ENCODE results near the gene PRG3.

Gene PRG3

DNA sequence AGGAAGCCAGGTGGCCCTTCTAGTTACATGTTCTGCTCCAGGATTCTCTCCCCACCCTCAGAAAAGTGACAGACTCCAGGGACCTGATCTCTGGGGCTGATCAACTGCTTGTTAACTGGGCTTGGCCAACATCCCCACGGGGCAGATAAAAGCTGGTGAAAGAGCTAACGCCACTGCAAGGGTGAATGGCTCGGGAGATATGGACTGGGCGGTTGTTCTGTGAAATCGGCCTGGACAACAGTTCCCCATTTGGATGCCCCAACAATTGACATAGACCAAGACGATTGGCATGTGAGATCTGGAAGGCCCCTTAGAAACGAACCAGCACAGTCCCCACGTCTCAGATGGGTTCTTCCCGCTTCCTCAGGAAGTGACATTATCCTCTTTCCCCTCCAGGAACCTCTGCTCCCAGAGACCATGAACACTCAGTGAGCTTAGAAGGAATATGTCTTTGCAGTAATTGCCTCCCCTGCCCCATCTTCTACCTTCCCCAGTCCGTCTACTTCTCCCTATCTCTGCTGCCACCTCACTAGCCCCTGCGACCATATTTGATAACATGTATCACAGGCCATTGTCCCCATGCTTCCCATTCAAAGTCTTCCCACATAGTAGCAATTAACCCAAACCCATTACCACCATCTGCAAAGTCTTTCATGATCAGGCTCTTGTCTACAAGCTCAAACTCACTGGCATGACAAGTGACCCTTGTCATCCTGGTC lies 15.1 kb upstream of the PRG3 start:
- no peak overlapping the region for H3K4me3 ChIP-seq (replicated peaks; ENCODE audit: low read depth, low read length)
- TF ChIP-seq, protein P1, sequence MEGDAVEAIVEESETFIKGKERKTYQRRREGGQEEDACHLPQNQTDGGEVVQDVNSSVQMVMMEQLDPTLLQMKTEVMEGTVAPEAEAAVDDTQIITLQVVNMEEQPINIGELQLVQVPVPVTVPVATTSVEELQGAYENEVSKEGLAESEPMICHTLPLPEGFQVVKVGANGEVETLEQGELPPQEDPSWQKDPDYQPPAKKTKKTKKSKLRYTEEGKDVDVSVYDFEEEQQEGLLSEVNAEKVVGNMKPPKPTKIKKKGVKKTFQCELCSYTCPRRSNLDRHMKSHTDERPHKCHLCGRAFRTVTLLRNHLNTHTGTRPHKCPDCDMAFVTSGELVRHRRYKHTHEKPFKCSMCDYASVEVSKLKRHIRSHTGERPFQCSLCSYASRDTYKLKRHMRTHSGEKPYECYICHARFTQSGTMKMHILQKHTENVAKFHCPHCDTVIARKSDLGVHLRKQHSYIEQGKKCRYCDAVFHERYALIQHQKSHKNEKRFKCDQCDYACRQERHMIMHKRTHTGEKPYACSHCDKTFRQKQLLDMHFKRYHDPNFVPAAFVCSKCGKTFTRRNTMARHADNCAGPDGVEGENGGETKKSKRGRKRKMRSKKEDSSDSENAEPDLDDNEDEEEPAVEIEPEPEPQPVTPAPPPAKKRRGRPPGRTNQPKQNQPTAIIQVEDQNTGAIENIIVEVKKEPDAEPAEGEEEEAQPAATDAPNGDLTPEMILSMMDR (IDR thresholded peaks at IDR 0.05; ENCODE audit: insufficient read depth, low read length, poor library complexity, severe bottlenecking): no peak
- H3K36me3 ChIP-seq (ENCODE audit: control insufficient read depth, insufficient read depth, low read length): no peaks in the 10 kb centered on the region
- DNase-seq (ENCODE audit: extremely low read depth, insufficient read length): no peak
- no peaks in the 10 kb centered on the region for H3K27me3 ChIP-seq (replicated peaks; ENCODE audit: control insufficient read depth, insufficient read depth, low read length)

DNA sequence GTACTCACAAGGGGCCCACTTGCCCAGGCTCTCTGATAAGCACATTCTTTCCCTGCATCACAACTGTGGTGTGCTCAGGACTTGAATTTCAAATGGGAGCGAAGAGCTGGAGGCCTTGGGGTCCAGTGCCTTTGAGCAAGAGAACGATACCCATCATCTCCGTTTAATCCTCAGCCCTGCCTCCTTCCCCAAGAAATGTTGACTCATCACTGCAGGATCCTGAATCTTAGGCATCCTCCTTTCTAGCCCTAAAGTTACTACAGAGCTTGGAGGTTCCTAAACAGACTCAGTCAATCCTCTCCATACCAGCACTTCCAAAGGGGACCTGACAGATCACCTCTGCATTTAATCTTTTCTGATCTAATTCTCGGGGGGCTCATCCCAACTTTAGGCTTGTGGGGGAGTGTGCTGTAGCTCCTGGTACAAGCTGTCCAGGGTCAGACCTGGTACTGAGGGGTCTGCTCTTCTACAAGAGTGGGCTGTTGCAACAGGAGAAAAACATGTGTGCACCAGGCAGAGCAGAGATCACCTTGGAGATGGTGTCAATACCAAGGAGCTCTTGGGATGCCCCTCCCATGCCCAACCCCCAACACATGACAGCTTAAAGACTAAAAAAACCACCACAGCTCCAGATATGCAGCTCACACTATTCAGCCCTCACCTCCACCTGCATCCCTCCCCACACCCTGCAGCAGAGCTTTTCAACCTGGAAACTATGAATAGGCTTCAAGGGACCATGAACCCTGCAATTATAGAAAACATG lies 13.4 kb upstream of the PRG3 start:
- Histone ChIP-seq H3K27me3 (replicated peaks; ENCODE audit: control insufficient read depth, insufficient read depth, low read length) (no peaks in the 10 kb centered on the region), H3K4me3 (replicated peaks; ENCODE audit: low read depth, low read length) (no peak overlapping the region), H3K36me3 (ENCODE audit: control insufficient read depth, insufficient read depth, low read length) (no peaks in the 10 kb centered on the region)
- DNase-seq (ENCODE audit: extremely low read depth, insufficient read length): no peak
- TF ChIP-seq, protein P1 (IDR thresholded peaks at IDR 0.05; ENCODE audit: insufficient read depth, low read length, poor library complexity, severe bottlenecking): no peak

DNA sequence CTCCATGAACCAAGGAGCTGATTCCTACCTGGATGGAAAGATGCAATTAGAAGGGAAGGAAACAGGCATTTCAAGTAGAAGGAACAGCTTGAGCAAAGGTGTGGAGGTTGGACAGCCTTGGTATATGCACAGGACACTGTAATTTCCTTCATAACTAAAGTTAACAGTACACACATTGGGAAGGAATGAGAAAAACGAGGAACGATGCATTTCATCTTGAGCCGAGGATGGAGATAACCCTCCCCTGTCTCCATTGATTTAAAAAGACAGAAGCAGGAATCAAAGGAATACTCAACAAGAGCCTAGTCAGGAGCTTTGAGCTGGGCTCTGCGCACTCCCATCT lies 11.8 kb upstream of the PRG3 start:
- no peaks in the 10 kb centered on the region for H3K27me3 ChIP-seq (replicated peaks; ENCODE audit: control insufficient read depth, insufficient read depth, low read length)
- no peak overlapping the region for H3K4me3 ChIP-seq (replicated peaks; ENCODE audit: low read depth, low read length)
- H3K36me3 ChIP-seq (ENCODE audit: control insufficient read depth, insufficient read depth, low read length): no peaks in the 10 kb centered on the region
- TF ChIP-seq, protein P1 (IDR thresholded peaks at IDR 0.05; ENCODE audit: insufficient read depth, low read length, poor library complexity, severe bottlenecking): no peak
- no peak for DNase-seq (ENCODE audit: extremely low read depth, insufficient read length)

DNA sequence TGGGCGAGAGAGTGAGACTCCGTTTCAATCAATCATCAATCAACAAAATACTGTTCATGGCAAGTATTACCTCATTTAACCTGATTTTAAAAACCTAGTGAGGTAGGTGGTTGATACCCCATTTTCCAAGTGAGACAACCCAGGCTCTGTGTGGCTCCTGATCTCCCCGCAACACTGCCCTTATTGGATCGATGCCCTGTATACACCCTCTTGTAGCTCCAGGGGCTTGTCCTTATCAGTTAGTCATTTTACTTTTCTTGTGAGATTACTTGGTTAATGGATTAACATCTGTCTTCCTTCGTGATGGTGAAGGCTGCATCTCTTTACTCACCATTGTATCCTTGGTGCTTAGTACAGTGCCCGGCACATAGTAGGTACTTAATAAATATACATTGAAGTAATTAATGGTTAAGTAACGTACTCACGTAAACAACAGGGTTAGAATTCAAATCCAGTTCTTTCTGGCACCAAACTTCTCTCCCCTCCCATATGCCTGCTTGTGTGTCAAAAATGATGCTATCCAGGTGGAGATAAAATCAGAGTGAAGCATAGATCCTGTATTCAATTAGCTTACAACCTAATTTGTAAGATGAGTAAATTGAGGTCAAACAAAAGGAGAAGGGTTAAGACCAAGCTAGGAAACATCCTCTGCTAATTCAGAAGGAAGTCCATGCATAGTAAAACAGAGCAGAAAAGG lies 11.3 kb upstream of the PRG3 start:
- TF ChIP-seq, protein P1 (IDR thresholded peaks at IDR 0.05; ENCODE audit: insufficient read depth, low read length, poor library complexity, severe bottlenecking): no peak
- DNase-seq (ENCODE audit: extremely low read depth, insufficient read length): no peak
- Histone ChIP-seq H3K27me3 (replicated peaks; ENCODE audit: control insufficient read depth, insufficient read depth, low read length) (no peaks in the 10 kb centered on the region), H3K36me3 (ENCODE audit: control insufficient read depth, insufficient read depth, low read length) (no peaks in the 10 kb centered on the region), H3K4me3 (replicated peaks; ENCODE audit: low read depth, low read length) (no peak overlapping the region)

DNA sequence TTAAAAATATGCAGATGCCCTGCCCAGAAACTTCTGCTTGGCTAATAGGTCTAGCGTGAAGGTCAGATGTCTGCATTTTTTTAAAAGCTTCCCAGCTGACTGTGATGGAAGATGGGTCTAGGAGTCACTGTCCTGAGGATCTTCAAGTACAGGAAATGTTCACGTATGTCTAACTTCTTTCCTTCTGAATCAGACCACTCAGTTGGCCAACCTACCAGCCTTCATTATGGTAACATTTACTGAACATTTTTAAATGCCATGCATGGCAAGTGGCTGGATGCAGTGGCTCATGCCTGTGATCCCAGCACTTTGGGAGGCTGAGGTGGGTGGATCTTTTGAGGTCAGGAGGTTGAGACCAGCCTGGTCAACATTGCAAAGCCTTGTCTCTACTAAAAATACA lies 10.6 kb upstream of the PRG3 start:
- Histone ChIP-seq H3K36me3 (ENCODE audit: control insufficient read depth, insufficient read depth, low read length) (no peaks in the 10 kb centered on the region), H3K27me3 (replicated peaks; ENCODE audit: control insufficient read depth, insufficient read depth, low read length) (no peaks in the 10 kb centered on the region), H3K4me3 (replicated peaks; ENCODE audit: low read depth, low read length) (no peak overlapping the region)
- TF ChIP-seq, protein P1 (IDR thresholded peaks at IDR 0.05; ENCODE audit: insufficient read depth, low read length, poor library complexity, severe bottlenecking): no peak
- no peak for DNase-seq (ENCODE audit: extremely low read depth, insufficient read length)

Data from GM06990 (cell line).